H1 (cell line): Measurements from ENCODE around the gene SCG5. TPM values are rescaled to one million over a fixed set of nuclear protein-coding genes. Genes with fewer than 3 reads are reported as not detected.

Source experiments
- CTCF ChIA-PET: fragments of 300-600 bp; sonication (Branson Sonifier 250); formaldehyde crosslinking; loops from one replicate; lab custom pipeline; 2021; ENCODE audit not compliant: partially characterized antibody; lab: Charles Lee
- POLR2A ChIA-PET: fragments of 300-600 bp; sonication (Branson Sonifier 250); formaldehyde crosslinking; loops from one replicate; lab custom pipeline; 2021; ENCODE audit warnings: inconsistent platforms; ENCODE audit not compliant: partially characterized antibody; lab: Charles Lee
- DNase-seq, 2 experiments: peaks; one replicate each; pipeline versions ENCODE4 v3.0.0 to v3.0.0-alpha.2; 2010 to 2022; ENCODE audit warnings: low spot score in 2 of 2, low read depth in 1 of 2, mixed read lengths in 1 of 2
- FAIRE-seq: peaks from 2 replicates; lab custom pipeline; 2011; peaks lifted over from hg19 to GRCh38; lab: Jason Lieb, UNC
- H2AFZ ChIP-seq: 2 replicates; pipeline ENCODE4 v1.8.1; 2012; ENCODE audit warnings: low read length, inconsistent platforms
- H2AK5ac ChIP-seq: 2 replicates; pipeline ENCODE4 v1.6.1; 2013; ENCODE audit warnings: low read depth, low read length
- H2BK120ac ChIP-seq: replicated peaks from 2 replicates; pipeline ENCODE3; 2013; ENCODE audit warnings: low read depth, low read length, inconsistent platforms
- H2BK12ac ChIP-seq: 2 replicates; pipeline ENCODE4 v1.6.1; 2013; ENCODE audit warnings: low read depth, low read length
- H2BK15ac ChIP-seq: 2 replicates; pipeline ENCODE4 v1.6.1; 2013; ENCODE audit warnings: low read length
- H2BK20ac ChIP-seq: 2 replicates; pipeline ENCODE4 v1.6.1; 2013; ENCODE audit warnings: low read length
- H2BK5ac ChIP-seq: 2 replicates; pipeline ENCODE4 v1.6.1; 2013; ENCODE audit warnings: low read depth, low read length
- H3K14ac ChIP-seq: 2 replicates; pipeline ENCODE4 v1.6.1; 2013; ENCODE audit warnings: inconsistent platforms; ENCODE audit not compliant: insufficient read length
- H3K18ac ChIP-seq: 2 replicates; pipeline ENCODE4 v1.6.1; 2013; ENCODE audit warnings: low read length; ENCODE audit errors: extremely low read depth
- H3K23ac ChIP-seq: 2 replicates; pipeline ENCODE4 v1.6.1; 2013; ENCODE audit warnings: inconsistent platforms; ENCODE audit not compliant: insufficient read length
- H3K23me2 ChIP-seq: 2 replicates; pipeline ENCODE4 v1.6.1; 2013; ENCODE audit warnings: low read depth, low read length
- H3K27ac ChIP-seq: 2 replicates; pipeline ENCODE4 v1.6.1; 2011; ENCODE audit warnings: low read depth, low read length, inconsistent platforms
- H3K27me3 ChIP-seq, 4 experiments: replicated peaks in 1 of 4; 1 replicate in 1 of 4; 2 replicates in 3 of 4; pipeline versions ENCODE4 v1.6.1 to v1.8.1; 2011 to 2013; ENCODE audit warnings: low read length in 3 of 4, mild to moderate bottlenecking in 3 of 4, inconsistent platforms in 2 of 4, mixed read lengths in 2 of 4, moderate library complexity in 1 of 4; ENCODE audit not compliant: control insufficient read depth in 3 of 4, insufficient read depth in 3 of 4; ENCODE audit errors: extremely low read depth in 1 of 4
- H3K36me3 ChIP-seq, 4 experiments: 2 replicates each; pipeline versions ENCODE4 v1.6.1 to v1.8.1; 2011 to 2013; ENCODE audit warnings: mild to moderate bottlenecking in 4 of 4, low read length in 3 of 4, moderate library complexity in 2 of 4, control low read depth in 1 of 4, inconsistent platforms in 1 of 4; ENCODE audit not compliant: insufficient read depth in 4 of 4, control insufficient read depth in 2 of 4
- H3K4ac ChIP-seq: replicated peaks from 2 replicates; pipeline ENCODE3; 2013; ENCODE audit warnings: low read length, low read depth, mixed read lengths, inconsistent platforms; ENCODE audit not compliant: insufficient read length
- H3K4me1 ChIP-seq, 4 experiments: replicated peaks in 1 of 4; 1 replicate in 1 of 4; 2 replicates in 3 of 4; pipeline versions ENCODE4 v1.6.1 to v1.8.1; 2011 to 2013; ENCODE audit warnings: low read length in 3 of 4, inconsistent platforms in 2 of 4, mixed read lengths in 1 of 4; ENCODE audit not compliant: insufficient read depth in 4 of 4, control insufficient read depth in 3 of 4
- H3K4me2 ChIP-seq, 2 experiments: 2 replicates each; pipeline versions ENCODE4 v1.6.1 to v1.8.1; 2011 to 2013; ENCODE audit warnings: low read depth in 2 of 2, low read length in 2 of 2, control low read depth in 1 of 2, inconsistent platforms in 1 of 2, mild to moderate bottlenecking in 1 of 2; ENCODE audit not compliant: insufficient read depth in 1 of 2
- H3K4me3 ChIP-seq, 4 experiments: fragments of 200-600, 300-600 bp in 1 of 4; sonication (generic), shearing (Covaris generic), sonication (Bioruptor Twin) in 1 of 4; 2 replicates each; pipeline versions ENCODE4 v1.5.1 to v1.8.1; 2011 to 2016; ENCODE audit warnings: low read length in 4 of 4, low read depth in 3 of 4, control low read depth in 2 of 4, inconsistent platforms in 2 of 4, mild to moderate bottlenecking in 2 of 4, mixed read lengths in 1 of 4, moderate library complexity in 1 of 4; ENCODE audit not compliant: insufficient read depth in 2 of 4; ENCODE audit errors: extremely low read depth in 1 of 4
- H3K56ac ChIP-seq: replicated peaks from 2 replicates; pipeline ENCODE3; 2013; ENCODE audit warnings: low read depth, mild to moderate bottlenecking, mixed read lengths, low read length, inconsistent platforms; ENCODE audit not compliant: insufficient read length
- H3K79me1 ChIP-seq: 2 replicates; pipeline ENCODE4 v1.6.1; 2013; ENCODE audit warnings: low read depth, low read length, control low read depth
- H3K79me2 ChIP-seq, 2 experiments: 2 replicates each; pipeline versions ENCODE4 v1.6.1 to v1.8.1; 2012 to 2013; ENCODE audit warnings: low read length in 2 of 2, mild to moderate bottlenecking in 2 of 2, inconsistent platforms in 1 of 2; ENCODE audit not compliant: insufficient read depth in 2 of 2, control insufficient read depth in 1 of 2
- H3K9ac ChIP-seq, 4 experiments: replicated peaks in 1 of 4; 1 replicate in 1 of 4; 2 replicates in 3 of 4; pipeline versions ENCODE4 v1.6.1 to v1.8.1; 2011 to 2013; ENCODE audit warnings: low read depth in 3 of 4, low read length in 3 of 4, control low read depth in 2 of 4, mild to moderate bottlenecking in 2 of 4, moderate library complexity in 2 of 4, inconsistent platforms in 1 of 4; ENCODE audit errors: extremely low read depth in 1 of 4
- H3K9me3 ChIP-seq, 2 experiments: 2 replicates each; pipeline versions ENCODE4 v1.6.1 to v1.8.1; 2012 to 2013; ENCODE audit warnings: mild to moderate bottlenecking in 2 of 2, moderate library complexity in 2 of 2, control low read depth in 1 of 2, inconsistent platforms in 1 of 2, low read depth in 1 of 2, low read length in 1 of 2, mixed read lengths in 1 of 2; ENCODE audit not compliant: insufficient read depth in 2 of 2
- H4K20me1 ChIP-seq, 2 experiments: replicated peaks in 1 of 2; 2 replicates each; pipeline versions ENCODE3 to v1.8.1; 2011 to 2013; ENCODE audit warnings: inconsistent platforms in 2 of 2, low read length in 2 of 2, mild to moderate bottlenecking in 1 of 2; ENCODE audit not compliant: insufficient read depth in 2 of 2, control insufficient read depth in 1 of 2
- H4K5ac ChIP-seq: 2 replicates; pipeline ENCODE4 v1.6.1; 2013; ENCODE audit warnings: low read length, low read depth, mixed read lengths, inconsistent platforms; ENCODE audit not compliant: insufficient read length
- H4K8ac ChIP-seq: 2 replicates; pipeline ENCODE4 v1.8.0; 2013; ENCODE audit warnings: mild to moderate bottlenecking, moderate library complexity, low read length, inconsistent platforms; ENCODE audit not compliant: insufficient read depth; ENCODE audit errors: extremely low read depth
- H4K91ac ChIP-seq: replicated peaks from 2 replicates; pipeline ENCODE3; 2013; ENCODE audit warnings: low read length, mixed read lengths, inconsistent platforms; ENCODE audit not compliant: insufficient read length
- ASH2L ChIP-seq: fragments of 200-600, 300-600 bp; sonication (generic); IDR thresholded peaks from one replicate; pipeline ENCODE4 v1.7.1; 2017; ENCODE audit warnings: low read length
- BACH1 ChIP-seq: IDR thresholded peaks from 2 replicates; pipeline ENCODE4 v1.6.1; 2012; ENCODE audit warnings: low read length, improper control_type of control experiment
- CTBP2 ChIP-seq: IDR thresholded peaks from 2 replicates; pipeline ENCODE4 v1.7.0; 2011; ENCODE audit warnings: borderline replicate concordance, mild to moderate bottlenecking, moderate library complexity, mixed read lengths, low read length; ENCODE audit not compliant: insufficient read depth, insufficient read length
- EP300 ChIP-seq, 2 experiments: IDR thresholded peaks; 1 replicate in 1 of 2; 2 replicates in 1 of 2; pipeline ENCODE4 v1.6.1; 2011 to 2012; ENCODE audit warnings: low read depth in 2 of 2, low read length in 2 of 2, mild to moderate bottlenecking in 2 of 2, borderline replicate concordance in 1 of 2, inconsistent platforms in 1 of 2, moderate library complexity in 1 of 2
- HDAC6 ChIP-seq: IDR thresholded peaks from one replicate; pipeline ENCODE4 v1.7.1; 2012; ENCODE audit warnings: low read depth, mild to moderate bottlenecking, inconsistent platforms, low read length, moderate library complexity
- NANOG ChIP-seq: IDR thresholded peaks from 2 replicates; pipeline ENCODE4 v1.6.1; 2011; ENCODE audit warnings: low read length, low read depth, mild to moderate bottlenecking, inconsistent platforms; ENCODE audit not compliant: insufficient read depth, poor library complexity, severe bottlenecking
- RNF2 ChIP-seq: fragments of 200-900, 300-1000 bp; sonication (generic); IDR thresholded peaks from 2 replicates; pipeline ENCODE4 v1.7.1; 2016; ENCODE audit warnings: borderline replicate concordance, low read depth, mild to moderate bottlenecking, antibody characterized with exemption, low read length; ENCODE audit not compliant: poor library complexity, severe bottlenecking; ENCODE audit errors: missing control alignments
- RXRA ChIP-seq: IDR thresholded peaks from 2 replicates; pipeline ENCODE4 v1.6.1; 2011; ENCODE audit warnings: low read depth, mild to moderate bottlenecking, low read length, moderate library complexity; ENCODE audit not compliant: insufficient read depth
- SIRT6 ChIP-seq: IDR thresholded peaks from one replicate; pipeline ENCODE4 v1.7.1; 2012; ENCODE audit warnings: low read length, inconsistent platforms
- SIX5 ChIP-seq: IDR thresholded peaks from 2 replicates; pipeline ENCODE4 v1.6.1; 2011; ENCODE audit warnings: mild to moderate bottlenecking, low read depth, low read length
- TEAD4 ChIP-seq: IDR thresholded peaks from 2 replicates; pipeline ENCODE4 v1.6.1; 2012; ENCODE audit warnings: low read depth, low read length, inconsistent platforms, mixed read lengths
- WGBS, 2 experiments: shearing (Covaris generic) in 1 of 2; methylation state at CpG; one replicate each; pipeline versions ENCODE4 v1.1.6 to v1.1.7; 2013 to 2015; ENCODE audit warnings: low lambda C conversion rate in 2 of 2, mixed read lengths in 2 of 2, inconsistent platforms in 1 of 2, low coverage in 1 of 2, missing lambda C conversion rate in 1 of 2; ENCODE audit not compliant: insufficient replicate concordance in 2 of 2, insufficient coverage in 1 of 2, insufficient read length in 1 of 2; ENCODE audit errors: extremely low coverage in 1 of 2, missing lambda C conversion rate in 1 of 2; 5-methylcytosine and 5-hydroxymethylcytosine counted together
- polyA plus RNA-seq, 7 experiments: library from polyadenylated mRNA; depleted of rRNA in 3 of 7; stranded (reverse) in 5 of 7; unstranded in 2 of 7; fragments of >200 nt in 5 of 7; fragments of 200-250 nt in 2 of 7; gene quantifications; 1 replicate in 5 of 7; 2 replicates in 1 of 7; 4 replicates in 1 of 7; pipeline versions ENCODE4 v1.2.1 to v1.2.3, GENCODE V29; 2011 to 2013; ENCODE audit warnings: missing spikeins in 2 of 7, mixed read lengths in 2 of 7
- total RNA-seq: library from RNA; stranded (reverse); fragmentation: NEBNext Ultra II Directional; extraction: Animal tissue kit (Norgen Biotek cat#: 25700); gene quantifications from 2 replicates; pipeline ENCODE4 v1.2.1, GENCODE V29; 2021
- TF ChIP-seq, protein P1 (sequence below): IDR thresholded peaks from 2 replicates; pipeline ENCODE4 v1.6.1; 2012; ENCODE audit warnings: low read length, inconsistent platforms

Gene SCG5
- total and polyA plus RNA-seq, 2 of the 8 experiments (the other 6 are each of a cell fraction or from before 2014, with no cell fraction given): 18.7 to 19.9 TPM

DNA sequence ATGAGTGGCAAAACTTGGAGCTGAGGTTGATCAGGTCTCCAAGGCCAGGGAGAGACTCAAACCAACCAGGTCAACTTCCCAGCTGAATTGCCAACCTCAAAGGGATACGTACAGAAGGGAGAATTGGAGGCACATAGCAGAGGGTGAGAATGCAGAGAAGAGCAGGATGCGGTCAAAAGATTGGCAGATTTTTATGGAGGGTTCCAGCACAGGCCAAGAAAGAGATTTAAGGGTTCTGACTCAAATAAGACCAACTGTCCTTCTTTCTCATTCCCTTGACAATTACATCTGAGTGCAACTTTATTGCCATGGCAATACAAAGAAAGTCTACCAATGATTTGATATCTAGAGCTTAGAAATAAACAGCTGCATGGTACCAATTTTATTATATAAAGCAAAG, 33.2 kb downstream of the SCG5 start:
- WGBS, 2 experiments: 80% methylated on average over 2 of the region's 2 CpGs; no CpG with 5 or more reads in 1 of the 2 experiments
- Histone ChIP-seq H3K9ac (no peak overlapping the region), H2AFZ (no peak overlapping the region), H4K5ac (no peak overlapping the region), H2BK120ac (no peak overlapping the region), H4K8ac (no peak overlapping the region), H3K56ac (no peak overlapping the region), H3K36me3 (no peaks in the 10 kb centered on the region), H2BK15ac (no peak overlapping the region), H3K79me1 (no peaks in the 10 kb centered on the region), H3K9me3 (no peaks in the 10 kb centered on the region), H3K14ac (no peak overlapping the region), H4K91ac (no peak overlapping the region), H2AK5ac (no peak overlapping the region), H3K79me2 (no peaks in the 10 kb centered on the region), H3K27me3 (no peaks in the 10 kb centered on the region), H3K27ac (no peak overlapping the region), H3K4ac (no peak overlapping the region), H3K4me2 (no peak overlapping the region), H3K4me1 (peaks cover 2 to 15% (median 7%) of the 10 kb centered on the region in 4 experiments; a peak in 6 of 7 replicates), H2BK12ac (no peak overlapping the region), H3K4me3 (no peak overlapping the region), H3K23ac (no peak overlapping the region), H2BK5ac (no peak overlapping the region), H3K18ac (no peak overlapping the region), H2BK20ac (no peak overlapping the region), H4K20me1 (no peaks in the 10 kb centered on the region), H3K23me2 (no peaks in the 10 kb centered on the region; the same call in 1 of the 2 replicates)
- FAIRE-seq: no peak
- no peak for DNase-seq
- POLR2A ChIA-PET: interaction anchor here (1.3 kb wide), 1 partner anchor 10 kb away, joined by 4 read pairs; no protein-coding TSS in a partner anchor
- CTCF ChIA-PET: interaction anchor here (0.6 to 1.2 kb wide), 4 partner anchors 12 to 323 kb away, joined by 3 to 5 read pairs (median 4); no protein-coding TSS in a partner anchor
- TF ChIP-seq RNF2 (no peak), NANOG (no peak), EP300 (IDR thresholded peaks at IDR 0.05; ENCODE audit: borderline replicate concordance in 1 of 2, low read depth in 2 of 2, low read length in 2 of 2) (no peak), TEAD4 (no peak), CTBP2 (no peak), SIX5 (no peak), HDAC6 (no peak), BACH1 (no peak), ASH2L (no peak), SIRT6 (no peak), RXRA (no peak)
- TF ChIP-seq, protein P1, sequence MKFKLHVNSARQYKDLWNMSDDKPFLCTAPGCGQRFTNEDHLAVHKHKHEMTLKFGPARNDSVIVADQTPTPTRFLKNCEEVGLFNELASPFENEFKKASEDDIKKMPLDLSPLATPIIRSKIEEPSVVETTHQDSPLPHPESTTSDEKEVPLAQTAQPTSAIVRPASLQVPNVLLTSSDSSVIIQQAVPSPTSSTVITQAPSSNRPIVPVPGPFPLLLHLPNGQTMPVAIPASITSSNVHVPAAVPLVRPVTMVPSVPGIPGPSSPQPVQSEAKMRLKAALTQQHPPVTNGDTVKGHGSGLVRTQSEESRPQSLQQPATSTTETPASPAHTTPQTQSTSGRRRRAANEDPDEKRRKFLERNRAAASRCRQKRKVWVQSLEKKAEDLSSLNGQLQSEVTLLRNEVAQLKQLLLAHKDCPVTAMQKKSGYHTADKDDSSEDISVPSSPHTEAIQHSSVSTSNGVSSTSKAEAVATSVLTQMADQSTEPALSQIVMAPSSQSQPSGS: no peak
